IgD-negative memory B cell (primary cell): Measurements from ENCODE around the gene SLC9A1. TPM values are rescaled to one million over a fixed set of nuclear protein-coding genes. Genes with fewer than 3 reads are reported as not detected.
"Not testable (repeated sequence)": the region's sequence is repeated elsewhere in the genome, so short reads cannot be mapped to it uniquely, and the experiment has no call there.

Source experiments
- H3K27ac Mint-ChIP-seq, 3 donors: one replicate each; pipeline ENCODE4 v1.8.0; 2020 to 2022; ENCODE audit warnings: mild to moderate bottlenecking in 3 of 3, mixed read lengths in 3 of 3, moderate library complexity in 1 of 3
- H3K27me3 Mint-ChIP-seq: one replicate; pipeline ENCODE4 v1.8.0; 2021; ENCODE audit warnings: mixed read lengths
- H3K36me3 Mint-ChIP-seq: one replicate; pipeline ENCODE4 v1.8.0; 2020; ENCODE audit warnings: mild to moderate bottlenecking, mixed read lengths
- H3K4me1 Mint-ChIP-seq, 3 donors: one replicate each; pipeline ENCODE4 v1.8.0; 2020 to 2022; ENCODE audit warnings: mixed read lengths in 3 of 3, mild to moderate bottlenecking in 1 of 3
- H3K4me3 Mint-ChIP-seq, 4 donors: one replicate each; pipeline ENCODE4 v1.8.0; 2020 to 2022; ENCODE audit warnings: mild to moderate bottlenecking in 4 of 4, mixed read lengths in 4 of 4, moderate library complexity in 3 of 4
- H3K9me3 Mint-ChIP-seq, 3 donors: one replicate each; pipeline ENCODE4 v1.8.0; 2020 to 2021; ENCODE audit warnings: mixed read lengths in 3 of 3, mild to moderate bottlenecking in 1 of 3
- polyA plus RNA-seq: library from polyadenylated mRNA; unstranded; fragments of 300-500 nt; fragmentation: Illumina TruSeq; gene quantifications from one replicate; pipeline ENCODE4 v1.2.3, GENCODE V29; 2021

Gene SLC9A1
- polyA plus RNA-seq, 1 donor from 2014 or later = 8.9 TPM

- H3K9me3 Mint-ChIP-seq = no peaks in the 10 kb centered on the region
- peaks cover 26 to 29% (median 26%) of the 10 kb centered on the region in 3 donors for H3K4me1 Mint-ChIP-seq
- H3K4me3 Mint-ChIP-seq = peak overlapping the region in 1 of 4 donors; percentile 21
- no peaks in the 10 kb centered on the region for H3K27me3 Mint-ChIP-seq
- H3K36me3 Mint-ChIP-seq = peaks cover 3% of the 10 kb centered on the region
- no peak overlapping the region for H3K27ac Mint-ChIP-seq
Measured at GRCh38 chr1:27132624-27133023, 22.3 kb downstream of the SLC9A1 start.

GRCh38 chr1:27132147-27132546, 22.8 kb downstream of the SLC9A1 start:
- H3K4me3 Mint-ChIP-seq = peak overlapping the region in 1 of 4 donors; percentile 21
- H3K36me3 Mint-ChIP-seq = peaks cover 3% of the 10 kb centered on the region
- peaks cover 22 to 26% (median 23%) of the 10 kb centered on the region in 3 donors for H3K4me1 Mint-ChIP-seq
- H3K9me3 Mint-ChIP-seq = no peaks in the 10 kb centered on the region
- H3K27ac Mint-ChIP-seq = no peak overlapping the region
- no peaks in the 10 kb centered on the region for H3K27me3 Mint-ChIP-seq

- Mint-ChIP-seq H3K36me3 (peaks cover 3% of the 10 kb centered on the region), H3K9me3 (no peaks in the 10 kb centered on the region), H3K4me1 (peaks cover 11 to 18% (median 16%) of the 10 kb centered on the region in 3 donors), H3K4me3 (no peak overlapping the region), H3K27me3 (no peaks in the 10 kb centered on the region), H3K27ac (no peak overlapping the region)
Measured at GRCh38 chr1:27130798-27131197, 24.1 kb downstream of the SLC9A1 start.

- peaks cover 6 to 13% (median 9%) of the 10 kb centered on the region in 3 donors for H3K4me1 Mint-ChIP-seq
- no peaks in the 10 kb centered on the region for H3K9me3 Mint-ChIP-seq
- peaks cover 3% of the 10 kb centered on the region for H3K36me3 Mint-ChIP-seq
- H3K27me3 Mint-ChIP-seq = no peaks in the 10 kb centered on the region
- H3K4me3 Mint-ChIP-seq = no peak overlapping the region
- no peak overlapping the region for H3K27ac Mint-ChIP-seq
Measured at GRCh38 chr1:27129225-27129624, 25.7 kb downstream of the SLC9A1 start.

GRCh38 chr1:27127419-27127818, 27.5 kb downstream of the SLC9A1 start:
- H3K4me3 Mint-ChIP-seq = no peak overlapping the region

GRCh38 chr1:27126391-27126790, 28.5 kb downstream of the SLC9A1 start:
- no peaks in the 10 kb centered on the region for H3K27me3 Mint-ChIP-seq
- H3K36me3 Mint-ChIP-seq = peaks cover 3% of the 10 kb centered on the region
- H3K4me1 Mint-ChIP-seq = no peaks in the 10 kb centered on the region
- H3K9me3 Mint-ChIP-seq = no peaks in the 10 kb centered on the region
- H3K4me3 Mint-ChIP-seq = no peak overlapping the region
- H3K27ac Mint-ChIP-seq = no peak overlapping the region

More at GRCh38 chr1:27127419-27127818, 27.5 kb downstream of the SLC9A1 start:
- Mint-ChIP-seq H3K27ac (no peak overlapping the region), H3K9me3 (no peaks in the 10 kb centered on the region), H3K4me1 (peaks cover 3 to 5% (median 3%) of the 10 kb centered on the region in 3 donors), H3K36me3 (peaks cover 3% of the 10 kb centered on the region), H3K27me3 (no peaks in the 10 kb centered on the region)

GRCh38 chr1:27125125-27125524, 29.8 kb downstream of the SLC9A1 start:
- not testable (repeated sequence) for H3K36me3 Mint-ChIP-seq, H3K27me3 Mint-ChIP-seq, H3K27ac Mint-ChIP-seq, H3K4me1 Mint-ChIP-seq, H3K9me3 Mint-ChIP-seq, H3K4me3 Mint-ChIP-seq

GRCh38 chr1:27124405-27124804, 30.5 kb downstream of the SLC9A1 start:
- Mint-ChIP-seq H3K27me3 (no peaks in the 10 kb centered on the region), H3K9me3 (no peaks in the 10 kb centered on the region), H3K4me3 (no peak overlapping the region), H3K4me1 (peaks cover 0 to 2% (median 0%) of the 10 kb centered on the region in 3 donors), H3K27ac (no peak overlapping the region), H3K36me3 (peaks cover 6% of the 10 kb centered on the region)

- H3K36me3 Mint-ChIP-seq = peaks cover 3% of the 10 kb centered on the region
- H3K27ac Mint-ChIP-seq = no peak overlapping the region
- H3K4me1 Mint-ChIP-seq = peaks cover 0 to 2% (median 0%) of the 10 kb centered on the region in 3 donors
- H3K27me3 Mint-ChIP-seq = no peaks in the 10 kb centered on the region
- no peaks in the 10 kb centered on the region for H3K9me3 Mint-ChIP-seq
- H3K4me3 Mint-ChIP-seq = no peak overlapping the region
Measured at GRCh38 chr1:27122652-27123051, 32.3 kb downstream of the SLC9A1 start.

GRCh38 chr1:27120854-27121253, 34.1 kb downstream of the SLC9A1 start:
- Mint-ChIP-seq H3K9me3 (no peaks in the 10 kb centered on the region), H3K4me1 (peaks cover 0 to 6% (median 6%) of the 10 kb centered on the region in 3 donors), H3K4me3 (no peak overlapping the region), H3K27me3 (no peaks in the 10 kb centered on the region), H3K36me3 (peaks cover 3% of the 10 kb centered on the region), H3K27ac (no peak overlapping the region)

- no peaks in the 10 kb centered on the region for H3K27me3 Mint-ChIP-seq
- H3K27ac Mint-ChIP-seq = no peak overlapping the region
- H3K4me1 Mint-ChIP-seq = peaks cover 6 to 11% (median 7%) of the 10 kb centered on the region in 3 donors
- H3K4me3 Mint-ChIP-seq = no peak overlapping the region
- H3K36me3 Mint-ChIP-seq = peaks cover 3% of the 10 kb centered on the region
- no peaks in the 10 kb centered on the region for H3K9me3 Mint-ChIP-seq
Measured at GRCh38 chr1:27118440-27118689, 36.6 kb downstream of the SLC9A1 start.

GRCh38 chr1:27117733-27118439, 37.0 kb downstream of the SLC9A1 start:
- peaks cover 3% of the 10 kb centered on the region for H3K36me3 Mint-ChIP-seq
- no peaks in the 10 kb centered on the region for H3K9me3 Mint-ChIP-seq
- H3K27ac Mint-ChIP-seq = no peak overlapping the region
- H3K4me1 Mint-ChIP-seq = peaks cover 6 to 12% (median 9%) of the 10 kb centered on the region in 3 donors
- no peak overlapping the region for H3K4me3 Mint-ChIP-seq
- no peaks in the 10 kb centered on the region for H3K27me3 Mint-ChIP-seq

- H3K4me1 Mint-ChIP-seq = peaks cover 14 to 20% (median 15%) of the 10 kb centered on the region in 3 donors
- H3K36me3 Mint-ChIP-seq = peaks cover 4% of the 10 kb centered on the region
- no peaks in the 10 kb centered on the region for H3K27me3 Mint-ChIP-seq
- peak overlapping the region in 1 of 3 donors; percentile 21 for H3K27ac Mint-ChIP-seq
- H3K9me3 Mint-ChIP-seq = no peaks in the 10 kb centered on the region
- H3K4me3 Mint-ChIP-seq = peak overlapping the region in 1 of 4 donors; percentile 61
Measured at GRCh38 chr1:27116697-27117096, 38.2 kb downstream of the SLC9A1 start.

GRCh38 chr1:27116232-27116631, 38.7 kb downstream of the SLC9A1 start:
- Mint-ChIP-seq H3K4me1 (peaks cover 15 to 22% (median 16%) of the 10 kb centered on the region in 3 donors), H3K4me3 (no peak overlapping the region), H3K27me3 (no peaks in the 10 kb centered on the region), H3K27ac (peak overlapping the region in 1 of 3 donors; percentile 17), H3K36me3 (peaks cover 4% of the 10 kb centered on the region), H3K9me3 (no peaks in the 10 kb centered on the region)

- peaks cover 15 to 20% (median 16%) of the 10 kb centered on the region in 3 donors for H3K4me1 Mint-ChIP-seq
- H3K4me3 Mint-ChIP-seq = no peak overlapping the region
- H3K36me3 Mint-ChIP-seq = peaks cover 2% of the 10 kb centered on the region
- H3K27me3 Mint-ChIP-seq = no peaks in the 10 kb centered on the region
- no peaks in the 10 kb centered on the region for H3K9me3 Mint-ChIP-seq
- no peak overlapping the region for H3K27ac Mint-ChIP-seq
Measured at GRCh38 chr1:27114546-27114945, 40.4 kb downstream of the SLC9A1 start.

GRCh38 chr1:27113861-27114260, 41.1 kb downstream of the SLC9A1 start:
- Mint-ChIP-seq H3K4me3 (no peak overlapping the region), H3K36me3 (peaks cover 2% of the 10 kb centered on the region), H3K27ac (peak overlapping the region in 1 of 3 donors; percentile 59), H3K9me3 (no peaks in the 10 kb centered on the region), H3K27me3 (no peaks in the 10 kb centered on the region), H3K4me1 (peaks cover 15 to 20% (median 16%) of the 10 kb centered on the region in 3 donors)
